Measurements from ENCODE around the gene THSD7B. TPM values are rescaled to one million over a fixed set of nuclear protein-coding genes. Genes with fewer than 3 reads are reported as not detected.

Gene THSD7B
- total RNA-seq, 1 donor from 2014 or later: 0.22 TPM

DNA sequence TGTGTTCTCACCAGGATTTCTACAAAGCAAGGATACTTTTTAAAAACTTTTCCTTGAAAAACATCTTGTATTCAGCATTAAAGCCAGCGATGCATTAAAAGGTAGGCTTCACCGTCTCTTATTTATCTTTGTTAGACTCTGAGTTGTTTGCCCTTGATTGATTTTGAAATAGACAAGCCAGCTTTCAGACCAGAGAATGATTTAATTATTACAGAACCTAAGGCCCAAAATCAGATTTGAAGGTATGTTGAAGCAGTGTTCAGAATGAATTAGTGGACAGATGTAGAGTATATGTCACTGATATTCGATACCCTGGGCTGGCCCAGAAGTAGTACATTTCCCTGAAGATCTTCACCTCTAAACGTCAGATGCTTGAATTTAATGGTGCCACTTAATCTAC, 136.4 kb downstream of the THSD7B start:
- Mint-ChIP-seq H3K9me3 (no peaks in the 10 kb centered on the region), H3K27me3 (ENCODE audit: low read depth) (no peaks in the 10 kb centered on the region), H3K4me3 (no peak overlapping the region), H3K4me1 (no peaks in the 10 kb centered on the region), H3K27ac (no peak overlapping the region), H3K36me3 (no peaks in the 10 kb centered on the region)
- TF ChIP-seq CTCF (IDR thresholded peaks at IDR 0.05; ENCODE audit: unreplicated experiment): no peak
- no peak for DNase-seq (ENCODE audit: low spot score in 2 of 2, unreplicated experiment in 2 of 2)

DNA sequence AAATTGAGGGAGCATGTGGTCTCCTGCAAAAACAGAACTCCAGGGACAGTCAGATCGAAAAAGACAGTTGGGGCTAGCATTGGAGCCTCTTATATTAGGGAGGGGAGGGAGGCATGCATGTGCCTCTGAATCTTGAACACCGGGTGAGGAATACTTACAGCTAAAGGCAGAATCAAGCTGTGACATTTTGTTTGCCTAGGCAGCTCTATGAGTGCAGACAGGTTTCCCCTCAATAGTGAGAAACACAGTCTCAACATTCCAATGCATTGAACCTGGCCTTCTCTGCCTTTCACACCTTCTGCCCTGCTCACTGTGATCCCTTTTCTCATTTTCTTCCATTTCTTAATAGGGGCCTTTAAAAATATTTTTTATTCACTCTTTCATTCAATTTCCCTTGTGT, 140.4 kb downstream of the THSD7B start:
- DNase-seq (ENCODE audit: low spot score in 2 of 2, unreplicated experiment in 2 of 2): no peak
- no peaks in the 10 kb centered on the region for H3K9me3 Mint-ChIP-seq
- TF ChIP-seq CTCF (IDR thresholded peaks at IDR 0.05; ENCODE audit: unreplicated experiment): no peak
- no peaks in the 10 kb centered on the region for H3K36me3 Mint-ChIP-seq
- no peaks in the 10 kb centered on the region for H3K4me1 Mint-ChIP-seq
- H3K27ac Mint-ChIP-seq: no peak overlapping the region
- H3K27me3 Mint-ChIP-seq (ENCODE audit: low read depth): no peaks in the 10 kb centered on the region
- no peak overlapping the region for H3K4me3 Mint-ChIP-seq

- H3K27me3 Mint-ChIP-seq (ENCODE audit: low read depth): no peaks in the 10 kb centered on the region
- H3K4me3 Mint-ChIP-seq: no peak overlapping the region
- no peak for TF ChIP-seq CTCF (IDR thresholded peaks at IDR 0.05; ENCODE audit: unreplicated experiment)
- H3K9me3 Mint-ChIP-seq: peaks cover 10% of the 10 kb centered on the region
- DNase-seq (ENCODE audit: low spot score in 2 of 2, unreplicated experiment in 2 of 2): no peak
- no peaks in the 10 kb centered on the region for H3K36me3 Mint-ChIP-seq
- no peaks in the 10 kb centered on the region for H3K4me1 Mint-ChIP-seq
- H3K27ac Mint-ChIP-seq: no peak overlapping the region
Observed at GRCh38 chr2:136909777-136910176, 144.4 kb downstream of the THSD7B start.

DNA sequence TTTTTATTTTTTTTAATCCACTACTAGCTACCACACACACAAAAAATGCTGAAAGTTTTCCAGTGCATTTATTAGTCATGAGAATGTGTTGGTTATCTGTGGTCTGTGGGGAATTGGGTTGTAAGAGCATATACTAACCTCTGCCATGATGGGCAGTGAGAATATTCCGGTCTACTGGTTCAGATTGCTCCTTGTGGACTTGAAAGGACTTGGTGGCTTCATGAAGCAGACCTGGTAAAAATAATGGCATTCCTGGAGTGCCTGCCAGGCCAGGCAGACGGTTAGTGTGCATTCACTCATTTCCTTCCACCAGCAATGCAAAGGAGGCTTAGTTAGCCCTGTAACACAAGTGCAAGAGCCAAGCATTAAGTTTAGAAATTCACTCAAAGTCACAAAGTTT, 150.8 kb downstream of the THSD7B start:
- Mint-ChIP-seq H3K36me3 (no peaks in the 10 kb centered on the region), H3K27ac (no peak overlapping the region), H3K9me3 (peaks cover 10% of the 10 kb centered on the region), H3K27me3 (ENCODE audit: low read depth) (no peaks in the 10 kb centered on the region), H3K4me3 (no peak overlapping the region), H3K4me1 (no peaks in the 10 kb centered on the region)
- TF ChIP-seq CTCF (IDR thresholded peaks at IDR 0.05; ENCODE audit: unreplicated experiment): no peak
- DNase-seq (ENCODE audit: low spot score in 2 of 2, unreplicated experiment in 2 of 2): no peak

- H3K4me3 Mint-ChIP-seq: no peak overlapping the region
- no peaks in the 10 kb centered on the region for H3K36me3 Mint-ChIP-seq
- DNase-seq (ENCODE audit: low spot score in 2 of 2, unreplicated experiment in 2 of 2): no peak
- H3K4me1 Mint-ChIP-seq: no peaks in the 10 kb centered on the region
- H3K27ac Mint-ChIP-seq: no peak overlapping the region
- H3K27me3 Mint-ChIP-seq (ENCODE audit: low read depth): no peaks in the 10 kb centered on the region
- no peak for TF ChIP-seq CTCF (IDR thresholded peaks at IDR 0.05; ENCODE audit: unreplicated experiment)
- H3K9me3 Mint-ChIP-seq: peaks cover 6% of the 10 kb centered on the region
Observed at GRCh38 chr2:136917411-136917881, 152.1 kb downstream of the THSD7B start.

- no peaks in the 10 kb centered on the region for H3K36me3 Mint-ChIP-seq
- H3K9me3 Mint-ChIP-seq: peaks cover 10% of the 10 kb centered on the region
- DNase-seq (ENCODE audit: low spot score in 2 of 2, unreplicated experiment in 2 of 2): no peak
- no peak overlapping the region for H3K4me3 Mint-ChIP-seq
- no peak for TF ChIP-seq CTCF (IDR thresholded peaks at IDR 0.05; ENCODE audit: unreplicated experiment)
- no peak overlapping the region for H3K27ac Mint-ChIP-seq
- no peaks in the 10 kb centered on the region for H3K4me1 Mint-ChIP-seq
- H3K27me3 Mint-ChIP-seq (ENCODE audit: low read depth): no peaks in the 10 kb centered on the region
Observed at GRCh38 chr2:136919682-136920081, 154.3 kb downstream of the THSD7B start.

Measured in mesothelial cell of epicardium (in vitro differentiated cells).